Measurements from ENCODE around the gene APP.

APP gene

GRCh38 chr21:26126168-26126553, 44.4 kb downstream of the APP start:
- no peak for DNase-seq (ENCODE audit: low spot score)

- DNase-seq (ENCODE audit: low spot score): no peak
Observed at GRCh38 chr21:26125433-26126167, 45.0 kb downstream of the APP start.

- no peak for DNase-seq (ENCODE audit: low spot score)
Observed at GRCh38 chr21:26124896-26125295, 45.7 kb downstream of the APP start.

- no peak for DNase-seq (ENCODE audit: low spot score)
Observed at GRCh38 chr21:26124421-26124833, 46.1 kb downstream of the APP start.

GRCh38 chr21:26123012-26123411, 47.6 kb downstream of the APP start:
- DNase-seq (ENCODE audit: low spot score): no peak

GRCh38 chr21:26120828-26121227, 49.7 kb downstream of the APP start:
- DNase-seq (ENCODE audit: low spot score): no peak

- DNase-seq (ENCODE audit: low spot score): no peak
Observed at GRCh38 chr21:26119906-26120305, 50.7 kb downstream of the APP start.

- no peak for DNase-seq (ENCODE audit: low spot score)
Observed at GRCh38 chr21:26118938-26119540, 51.5 kb downstream of the APP start.

GRCh38 chr21:26117972-26118367, 52.6 kb downstream of the APP start:
- no peak for DNase-seq (ENCODE audit: low spot score)

- no peak for DNase-seq (ENCODE audit: low spot score)
Observed at GRCh38 chr21:26117324-26117971, 53.1 kb downstream of the APP start.

- DNase-seq (ENCODE audit: low spot score): peak; percentile 51
Observed at GRCh38 chr21:26116456-26117011, 54.0 kb downstream of the APP start.

- DNase-seq (ENCODE audit: low spot score): peak; percentile 33
Observed at GRCh38 chr21:26115899-26116298, 54.7 kb downstream of the APP start.

- peak; percentile 39 for DNase-seq (ENCODE audit: low spot score)
Observed at GRCh38 chr21:26115305-26115704, 55.3 kb downstream of the APP start.

- DNase-seq (ENCODE audit: low spot score): no peak
Observed at GRCh38 chr21:26112975-26113374, 57.6 kb downstream of the APP start.

GRCh38 chr21:26112127-26112742, 58.3 kb downstream of the APP start:
- no peak for DNase-seq (ENCODE audit: low spot score)

GRCh38 chr21:26110715-26111114, 59.9 kb downstream of the APP start:
- no peak for DNase-seq (ENCODE audit: low spot score)

GRCh38 chr21:26107429-26107828, 63.1 kb downstream of the APP start:
- DNase-seq (ENCODE audit: low spot score): no peak

- no peak for DNase-seq (ENCODE audit: low spot score)
Observed at GRCh38 chr21:26106562-26106961, 64.0 kb downstream of the APP start.

GRCh38 chr21:26105819-26106218, 64.8 kb downstream of the APP start:
- DNase-seq (ENCODE audit: low spot score): no peak

GRCh38 chr21:26100573-26100972, 70.0 kb downstream of the APP start:
- DNase-seq (ENCODE audit: low spot score): no peak

GRCh38 chr21:26099610-26100219, 70.9 kb downstream of the APP start:
- DNase-seq (ENCODE audit: low spot score): no peak

- no peak for DNase-seq (ENCODE audit: low spot score)
Observed at GRCh38 chr21:26098772-26099397, 71.7 kb downstream of the APP start.

All from cerebellar cortex (tissue), 1 donor.